ENCODE measurements around the gene HTR6. TPM values are rescaled to one million over a fixed set of nuclear protein-coding genes. Genes with fewer than 3 reads are reported as not detected.
A peak's percentile ranks its signal among the peaks of the same experiment; 100 is the strongest.

HTR6 gene
- total RNA-seq, 1 donor from 2014 or later = not detected

DNA sequence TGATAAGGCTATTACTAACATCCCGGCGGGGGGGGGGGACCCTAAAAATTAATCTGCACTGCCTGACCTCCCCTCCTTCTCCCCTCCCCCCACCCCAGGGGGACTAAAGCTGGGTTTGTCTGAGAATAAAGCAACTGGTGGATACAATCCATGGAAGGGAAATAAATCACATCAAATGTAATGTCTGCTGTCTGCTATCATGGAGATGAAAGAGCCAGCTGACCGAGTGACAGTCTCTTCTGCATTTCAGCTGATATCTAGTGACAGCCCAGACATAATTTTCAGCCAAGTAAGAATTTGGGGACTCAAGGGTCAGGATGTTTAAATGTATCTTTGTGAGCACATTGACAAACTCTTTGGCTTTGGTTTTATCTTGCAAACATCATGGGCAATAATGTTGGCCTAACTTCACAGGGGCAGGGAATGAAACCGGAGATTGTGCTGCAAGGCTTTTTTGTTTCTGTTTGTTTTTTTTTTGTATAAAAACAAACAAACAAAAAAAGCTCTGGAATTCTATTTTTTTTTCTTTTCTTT is 44.7 kb downstream of the HTR6 start:
- Histone ChIP-seq H3K4me3 (ENCODE audit: low read depth, low read length) (no peak overlapping the region), H3K27me3 (ENCODE audit: control insufficient read depth, insufficient read depth, low read length) (no peaks in the 10 kb centered on the region), H3K36me3 (ENCODE audit: control insufficient read depth, insufficient read depth, low read length) (no peaks in the 10 kb centered on the region)
- no peak for DNase-seq (ENCODE audit: low read depth)
- TF ChIP-seq, protein P1, sequence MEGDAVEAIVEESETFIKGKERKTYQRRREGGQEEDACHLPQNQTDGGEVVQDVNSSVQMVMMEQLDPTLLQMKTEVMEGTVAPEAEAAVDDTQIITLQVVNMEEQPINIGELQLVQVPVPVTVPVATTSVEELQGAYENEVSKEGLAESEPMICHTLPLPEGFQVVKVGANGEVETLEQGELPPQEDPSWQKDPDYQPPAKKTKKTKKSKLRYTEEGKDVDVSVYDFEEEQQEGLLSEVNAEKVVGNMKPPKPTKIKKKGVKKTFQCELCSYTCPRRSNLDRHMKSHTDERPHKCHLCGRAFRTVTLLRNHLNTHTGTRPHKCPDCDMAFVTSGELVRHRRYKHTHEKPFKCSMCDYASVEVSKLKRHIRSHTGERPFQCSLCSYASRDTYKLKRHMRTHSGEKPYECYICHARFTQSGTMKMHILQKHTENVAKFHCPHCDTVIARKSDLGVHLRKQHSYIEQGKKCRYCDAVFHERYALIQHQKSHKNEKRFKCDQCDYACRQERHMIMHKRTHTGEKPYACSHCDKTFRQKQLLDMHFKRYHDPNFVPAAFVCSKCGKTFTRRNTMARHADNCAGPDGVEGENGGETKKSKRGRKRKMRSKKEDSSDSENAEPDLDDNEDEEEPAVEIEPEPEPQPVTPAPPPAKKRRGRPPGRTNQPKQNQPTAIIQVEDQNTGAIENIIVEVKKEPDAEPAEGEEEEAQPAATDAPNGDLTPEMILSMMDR (IDR thresholded peaks at IDR 0.05; ENCODE audit: insufficient read depth, low read length, poor library complexity, severe bottlenecking) = no peak

DNA sequence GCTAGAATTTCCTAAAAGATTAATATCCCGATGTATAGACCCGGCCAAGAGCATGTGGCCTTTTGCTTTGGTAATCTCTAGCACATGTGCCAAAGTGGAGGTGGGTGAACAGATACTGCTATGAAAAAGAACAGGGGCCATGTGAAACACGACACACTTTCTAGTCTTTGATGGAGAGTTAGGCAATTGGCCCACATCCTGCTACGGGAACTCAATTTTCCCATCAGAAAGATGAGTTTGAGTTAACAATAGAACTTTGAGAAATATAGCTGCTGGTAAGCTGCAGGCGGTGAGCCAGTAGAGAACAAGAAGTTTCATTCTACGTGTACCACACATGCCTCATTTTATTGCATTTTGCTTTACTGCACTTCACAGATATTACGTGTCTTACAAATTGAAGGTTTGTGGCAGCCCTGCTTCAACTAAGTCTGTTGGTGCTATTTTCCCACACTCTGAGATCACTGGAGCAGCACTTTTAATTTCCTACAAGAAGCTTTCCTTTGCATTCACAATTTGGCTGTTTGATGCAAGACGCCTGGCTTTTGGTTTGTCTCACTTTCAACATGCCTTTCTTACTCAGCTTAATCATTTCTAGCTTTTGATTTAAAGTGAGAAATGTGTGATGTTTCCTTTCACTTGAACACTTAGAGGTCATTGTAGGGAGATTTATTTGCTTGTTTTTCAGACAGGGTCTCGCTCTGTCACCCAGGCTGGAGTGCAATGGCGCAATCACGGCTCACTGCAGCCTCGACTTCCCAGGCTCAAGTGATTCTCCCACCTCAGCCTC is 46.3 kb downstream of the HTR6 start:
- H3K4me3 ChIP-seq (ENCODE audit: low read depth, low read length) = no peak overlapping the region
- no peaks in the 10 kb centered on the region for H3K27me3 ChIP-seq (ENCODE audit: control insufficient read depth, insufficient read depth, low read length)
- H3K36me3 ChIP-seq (ENCODE audit: control insufficient read depth, insufficient read depth, low read length) = no peaks in the 10 kb centered on the region
- DNase-seq (ENCODE audit: low read depth) = peak; percentile 70
- TF ChIP-seq, protein P1 (IDR thresholded peaks at IDR 0.05; ENCODE audit: insufficient read depth, low read length, poor library complexity, severe bottlenecking) = no peak

DNA sequence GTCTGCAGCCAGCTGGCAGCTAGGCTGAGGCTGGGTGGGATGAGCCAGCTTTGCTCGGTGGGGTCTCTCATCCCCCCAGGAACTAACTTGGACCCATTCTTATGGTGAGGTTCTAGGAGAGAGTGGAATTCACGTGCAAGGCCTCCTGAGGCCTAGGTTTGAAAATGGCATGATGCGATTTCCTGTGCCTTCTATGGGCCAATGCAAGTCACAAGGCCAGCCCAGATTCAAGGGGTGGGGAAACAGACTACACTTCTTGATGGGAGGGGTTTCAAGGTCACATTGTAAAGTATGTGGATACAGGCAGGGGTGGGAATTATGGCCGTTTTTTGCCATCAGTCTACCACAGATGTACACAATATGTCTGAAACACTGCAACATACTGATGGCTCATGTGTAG is 48.3 kb downstream of the HTR6 start:
- DNase-seq (ENCODE audit: low read depth) = no peak
- no peaks in the 10 kb centered on the region for H3K36me3 ChIP-seq (ENCODE audit: control insufficient read depth, insufficient read depth, low read length)
- H3K4me3 ChIP-seq (ENCODE audit: low read depth, low read length) = no peak overlapping the region
- TF ChIP-seq, protein P1 (IDR thresholded peaks at IDR 0.05; ENCODE audit: insufficient read depth, low read length, poor library complexity, severe bottlenecking) = no peak
- no peaks in the 10 kb centered on the region for H3K27me3 ChIP-seq (ENCODE audit: control insufficient read depth, insufficient read depth, low read length)

DNA sequence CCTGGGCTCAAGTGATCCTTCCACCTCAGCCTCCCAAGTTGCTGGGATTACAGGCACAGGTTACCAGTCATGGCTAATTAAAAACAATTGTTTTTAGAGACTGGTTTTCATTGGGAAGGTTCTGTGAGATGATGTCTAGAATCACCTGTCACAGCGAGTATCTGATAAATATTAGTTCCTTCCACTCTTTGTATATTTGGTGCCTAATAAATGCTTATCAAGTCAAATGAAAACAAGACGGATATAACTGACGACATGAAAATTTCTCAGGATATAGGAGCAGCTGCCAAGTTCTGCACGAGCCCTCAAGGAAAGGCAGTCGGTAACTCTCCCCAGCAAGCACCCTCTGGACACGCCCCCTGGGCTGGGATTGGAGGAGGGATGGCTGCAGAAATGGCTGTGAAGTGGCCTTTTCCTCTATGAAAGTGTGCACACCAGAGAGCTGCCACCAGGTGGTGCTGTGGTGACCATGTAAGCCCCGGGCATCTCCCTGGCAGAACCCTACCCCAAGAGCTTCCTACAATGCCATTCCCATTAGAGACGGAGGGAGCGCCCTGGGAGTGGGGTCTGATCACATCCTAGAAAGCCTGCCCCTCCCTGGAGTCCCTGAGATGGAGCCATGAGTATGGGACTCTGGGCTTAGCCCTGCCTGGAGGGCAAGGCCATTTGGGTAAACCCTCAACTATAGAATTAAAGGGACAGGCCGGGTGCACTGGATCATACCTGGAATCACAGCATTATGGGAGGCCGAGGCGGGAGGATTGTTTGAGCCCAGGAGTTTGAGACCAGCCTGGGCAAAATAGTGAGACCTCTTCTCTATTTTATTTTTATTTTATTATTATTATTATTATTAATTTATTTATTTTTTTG is 50.9 kb downstream of the HTR6 start:
- TF ChIP-seq, protein P1 (IDR thresholded peaks at IDR 0.05; ENCODE audit: insufficient read depth, low read length, poor library complexity, severe bottlenecking) = peak; percentile 94
- DNase-seq (ENCODE audit: low read depth) = peak; percentile 85

DNA sequence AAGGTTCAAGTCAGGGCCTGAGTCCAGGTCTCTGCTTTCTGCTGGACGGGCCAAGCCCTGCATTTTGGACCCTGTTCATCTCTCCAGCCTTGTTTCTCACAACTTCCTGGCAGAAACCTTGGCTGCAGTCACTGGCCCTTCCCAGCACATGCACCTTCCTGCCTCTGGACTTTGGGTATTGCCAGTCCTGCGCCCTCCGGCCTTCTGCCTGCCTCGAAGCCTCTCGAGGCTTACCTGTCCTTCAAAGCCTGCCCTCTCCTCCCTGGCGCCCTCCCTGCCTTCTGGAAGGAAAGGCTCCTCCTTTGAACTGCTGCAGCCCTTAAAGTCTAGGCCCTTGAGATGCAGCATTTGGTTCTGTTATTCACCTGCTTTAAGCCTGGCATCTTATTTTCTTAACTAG is 52.8 kb downstream of the HTR6 start:
- DNase-seq (ENCODE audit: low read depth) = no peak
- Histone ChIP-seq H3K27me3 (ENCODE audit: control insufficient read depth, insufficient read depth, low read length) (no peaks in the 10 kb centered on the region), H3K36me3 (ENCODE audit: control insufficient read depth, insufficient read depth, low read length) (no peaks in the 10 kb centered on the region), H3K4me3 (ENCODE audit: low read depth, low read length) (no peak overlapping the region)
- TF ChIP-seq, protein P1 (IDR thresholded peaks at IDR 0.05; ENCODE audit: insufficient read depth, low read length, poor library complexity, severe bottlenecking) = no peak

More for the DNA sequence above, 50.9 kb downstream of the HTR6 start:
- no peak overlapping the region for H3K4me3 ChIP-seq (ENCODE audit: low read depth, low read length)
- H3K36me3 ChIP-seq (ENCODE audit: control insufficient read depth, insufficient read depth, low read length) = no peaks in the 10 kb centered on the region
- H3K27me3 ChIP-seq (ENCODE audit: control insufficient read depth, insufficient read depth, low read length) = no peaks in the 10 kb centered on the region

All from kidney epithelial cell (primary cell).